Body of pancreas (tissue), 4 donors: ENCODE data around the gene ANO3.

Source experiments
- CTCF ChIP-seq, 7 experiments: fragments of 450-650 bp in 4 of 7; fragments of 200-600 bp in 3 of 7; sonication (generic) in 3 of 7; IDR thresholded peaks; one replicate each; pipeline ENCODE4 v1.5.1; 2016 to 2019; ENCODE audit warnings: antibody characterized with exemption in 7 of 7
- POLR2A ChIP-seq, 3 donors: fragments of 450-650 bp; IDR thresholded peaks; one replicate each; pipeline ENCODE4 v1.6.1; 2016; ENCODE audit warnings: antibody characterized with exemption in 3 of 3, mild to moderate bottlenecking in 2 of 3

- TF ChIP-seq CTCF (IDR thresholded peaks at IDR 0.05) (no peak), POLR2A (IDR thresholded peaks at IDR 0.05) (no peak)
Measured at GRCh38 chr11:26335903-26336302, 4.0 kb downstream of the ANO3 start.
